Heart right ventricle (tissue), 16 donors: ENCODE results near the gene CHAMP1. TPM values are rescaled to one million over a fixed set of nuclear protein-coding genes. Genes with fewer than 3 reads are reported as not detected.

ENCODE experiments used
- ATAC-seq, 8 donors: fragments of 200-7000 bp; cut with Tn5 transposase; one replicate each; pipeline ENCODE4 v1.9.1; 2020; ENCODE audit warnings: mild to moderate bottlenecking in 8 of 8, moderate library complexity in 8 of 8, moderate number of reproducible peaks in 1 of 8
- DNase-seq, 2 donors: peaks; one replicate each; pipeline ENCODE4 v3.0.0-alpha.2; 2020
- H3K27ac ChIP-seq, 10 donors: fragments of 200-600 bp; sonication (generic) in 2 of 10; one replicate each; pipeline versions ENCODE4 v1.5.0 to v1.8.0; 2020 to 2022; ENCODE audit warnings: mild to moderate bottlenecking in 3 of 10
- H3K27me3 ChIP-seq, 7 donors: fragments of 200-600 bp; one replicate each; pipeline ENCODE4 v1.8.0; 2021 to 2022; ENCODE audit warnings: mild to moderate bottlenecking in 2 of 7
- H3K36me3 ChIP-seq, 9 donors: fragments of 200-600 bp; sonication (generic) in 1 of 9; one replicate each; pipeline versions ENCODE4 v1.5.0 to v1.8.0; 2020 to 2022; ENCODE audit warnings: mild to moderate bottlenecking in 2 of 9
- H3K4me1 ChIP-seq, 9 donors: fragments of 200-600 bp; sonication (generic) in 1 of 9; one replicate each; pipeline versions ENCODE4 v1.5.0 to v1.8.0; 2020 to 2022; ENCODE audit warnings: mild to moderate bottlenecking in 4 of 9
- H3K4me3 ChIP-seq, 10 donors: fragments of 200-600 bp; sonication (generic) in 2 of 10; one replicate each; pipeline versions ENCODE4 v1.5.0 to v1.8.0; 2020 to 2022; ENCODE audit warnings: mild to moderate bottlenecking in 7 of 10, moderate library complexity in 2 of 10
- H3K9me3 ChIP-seq, 11 donors: fragments of 200-600 bp in 10 of 11; sonication (generic) in 2 of 11; one replicate each; pipeline versions ENCODE4 v1.5.0 to v1.8.0; 2013 to 2022; ENCODE audit warnings: mild to moderate bottlenecking in 2 of 11, control low read depth in 1 of 11, moderate library complexity in 1 of 11
- CTCF ChIP-seq, 9 donors: fragments of 200-600 bp; sonication (generic) in 2 of 9; IDR thresholded peaks; one replicate each; pipeline versions ENCODE4 v1.5.0 to v1.8.0; 2021 to 2022; ENCODE audit warnings: antibody characterized with exemption in 9 of 9, mild to moderate bottlenecking in 5 of 9, moderate library complexity in 1 of 9
- WGBS, 2 donors: extraction: QIAGEN DNeasy Blood & Tissue Kit; methylation state at CpG; one replicate each; pipeline ENCODE4 v1.1.7; 2013; ENCODE audit warnings: inconsistent platforms in 1 of 2; 5-methylcytosine and 5-hydroxymethylcytosine counted together
- intact Hi-C, 10 donors: fragments of 100-400 bp; cut with DNase I; formaldehyde crosslinking; loops; one replicate each; pipeline versions ENCODE4 v1.11.1 to v1.14.2; 2022
- polyA plus RNA-seq, 2 donors: library from polyadenylated mRNA; stranded (reverse); fragments of 200-250 nt; gene quantifications; one replicate each; pipeline ENCODE4 v1.2.3, GENCODE V29; 2013
- total RNA-seq, 10 donors: library from RNA; stranded (reverse); fragmentation: NEBNext Ultra II Directional in 3 of 10; extraction: Animal tissue kit (Norgen Biotek cat#: 25700) in 3 of 10; gene quantifications; one replicate each; pipeline versions ENCODE4 v1.2.1 to v1.2.4, GENCODE V29; 2021 to 2023
- donor health status: Arrhythmogenic right ventricular cardiomyopathy.
- donor health status: ischemic (EF 13 %, LVEDD 7.1; RV severe dilation, severe dysfunction).
- donor health status: healthy with polysubstance abuse.
- donor health status: DM: no; HTN: yes; CAD: no.
- donor health status: DM: no; HTN: no; CAD: no.
- donor health status: ischemic (EF 25% LVEDD 6.9; RV normal size, moderate dysfunction).
- donor health status: ischemic (EF 25% LVEDD 5.7; RV mildly dilated, moderate dysfunction).
- donor health status: healthy.
- donor health status: DM: yes; HTN: yes; CAD: no.
- donor health status: Ischemic cardiomyopathy.
- donor health status: ischemic (EF 35%, LVEDD 5.7; RV mildly dilated, moderate dysfunction).
- donor health status: nonischemic (EF 11% LVEDD 7.7; RV severe dilation, severe dysfunction).
- donor health status: DM: yes; HTN: yes; CAD: no.
- donor health status: PGD.
- donor health status: ischemic (EF 29% LVEDD 5.4; RV normal size, mild dysfunction).
- donor health status: nonischemic (EF 23%, LVEDD 6.1; RV moderate dilation, normal function).

Gene CHAMP1
- total and polyA plus RNA-seq, 12 donors: 3.0 to 17.4 (median 10.6) TPM

DNA sequence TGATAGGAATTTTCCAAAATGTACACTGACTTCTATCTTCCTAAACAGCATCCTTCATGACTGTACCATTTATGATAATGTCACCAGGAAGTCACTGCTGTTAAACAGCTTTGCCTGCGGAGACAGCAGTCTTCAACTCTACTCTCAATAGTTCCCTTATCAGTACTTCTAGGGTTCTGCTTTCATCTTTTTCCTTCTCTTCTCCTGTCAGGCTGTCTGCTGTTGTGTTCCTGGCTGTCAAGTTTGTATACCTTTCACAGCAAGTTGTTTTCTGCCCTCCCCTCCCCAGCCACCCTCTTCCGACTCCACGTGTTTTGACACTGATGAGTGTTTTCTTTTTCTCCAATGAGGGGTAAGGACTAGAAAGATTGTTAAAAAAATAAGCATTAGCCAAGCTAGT, 30.7 kb upstream of the CHAMP1 start:
- peak overlapping the region in 1 of 10 donors; percentile 73 for H3K4me3 ChIP-seq
- H3K27me3 ChIP-seq: no peaks in the 10 kb centered on the region
- peaks cover 0 to 53% (median 22%) of the 10 kb centered on the region in 9 donors for H3K36me3 ChIP-seq
- no peak for DNase-seq
- no peaks in the 10 kb centered on the region for H3K9me3 ChIP-seq
- peaks cover 0 to 34% (median 15%) of the 10 kb centered on the region in 9 donors for H3K4me1 ChIP-seq
- intact Hi-C loops: no loop called here
- no peak for TF ChIP-seq CTCF (IDR thresholded peaks at IDR 0.05)
- peak overlapping the region in 1 of 10 donors; percentile 97 for H3K27ac ChIP-seq
- 76 to 77% methylated on average over 3 of the region's 3 CpGs for WGBS, 2 donors
- no peak for ATAC-seq

GRCh38 chr13:114284680-114285079, 29.6 kb upstream of the CHAMP1 start:
- intact Hi-C loops: no loop called here
- no peak for ATAC-seq
- peaks cover 0 to 61% (median 22%) of the 10 kb centered on the region in 9 donors for H3K36me3 ChIP-seq
- TF ChIP-seq CTCF (IDR thresholded peaks at IDR 0.05): no peak
- 97 to 98% methylated on average over 8 of the region's 8 CpGs for WGBS, 2 donors
- H3K4me3 ChIP-seq: no peak overlapping the region
- no peak overlapping the region for H3K27ac ChIP-seq
- no peak for DNase-seq
- H3K27me3 ChIP-seq: no peaks in the 10 kb centered on the region
- H3K9me3 ChIP-seq: no peaks in the 10 kb centered on the region
- H3K4me1 ChIP-seq: peaks cover 0 to 29% (median 15%) of the 10 kb centered on the region in 9 donors

- Histone ChIP-seq H3K4me3 (no peak overlapping the region), H3K9me3 (no peaks in the 10 kb centered on the region), H3K27ac (no peak overlapping the region), H3K36me3 (peaks cover 0 to 67% (median 22%) of the 10 kb centered on the region in 9 donors), H3K27me3 (no peaks in the 10 kb centered on the region), H3K4me1 (peaks cover 0 to 23% (median 15%) of the 10 kb centered on the region in 9 donors)
- WGBS, 2 donors: 78 to 79% methylated on average over 4 of the region's 4 CpGs
- intact Hi-C loops: no loop called here
- no peak for DNase-seq
- ATAC-seq: no peak
- no peak for TF ChIP-seq CTCF (IDR thresholded peaks at IDR 0.05)
These were observed 29.0 kb upstream of the CHAMP1 start for GRCh38 chr13:114285166-114285808.

GRCh38 chr13:114286808-114287207, 27.5 kb upstream of the CHAMP1 start:
- no peaks in the 10 kb centered on the region for H3K9me3 ChIP-seq
- peaks cover 0 to 80% (median 22%) of the 10 kb centered on the region in 9 donors for H3K36me3 ChIP-seq
- H3K4me1 ChIP-seq: peaks cover 0 to 16% (median 13%) of the 10 kb centered on the region in 9 donors
- DNase-seq (no peak), ATAC-seq (no peak)
- 80 to 89% methylated on average over 8 of the region's 8 CpGs for WGBS, 2 donors
- H3K4me3 ChIP-seq: no peak overlapping the region
- no peak for TF ChIP-seq CTCF (IDR thresholded peaks at IDR 0.05)
- H3K27me3 ChIP-seq: no peaks in the 10 kb centered on the region
- intact Hi-C loops: no loop called here
- H3K27ac ChIP-seq: no peak overlapping the region
